Stimulated activated CD4-positive, alpha-beta T cell treated with anti-CD3 and anti-CD28 coated beads, TNF-alpha, amount 100 ng/mL, for 1 hour (primary cell): Measurements from ENCODE around the gene DIPK1B.
"Not testable (repeated sequence)": the region's sequence is repeated elsewhere in the genome, so short reads cannot be mapped to it uniquely, and the experiment has no call there.

Experiments
- DNase-seq, 3 donors: peaks; one replicate each; pipeline ENCODE4 v3.0.0-alpha.2; 2020; ENCODE audit warnings: low read depth in 3 of 3, low spot score in 1 of 3

DIPK1B gene

GRCh38 chr9:136751814-136752213, 39.4 kb downstream of the DIPK1B start:
- DNase-seq = no peak

GRCh38 chr9:136753371-136754058, 41.1 kb downstream of the DIPK1B start:
- DNase-seq = no peak

GRCh38 chr9:136754059-136754572, 41.7 kb downstream of the DIPK1B start:
- DNase-seq = no peak

DNA sequence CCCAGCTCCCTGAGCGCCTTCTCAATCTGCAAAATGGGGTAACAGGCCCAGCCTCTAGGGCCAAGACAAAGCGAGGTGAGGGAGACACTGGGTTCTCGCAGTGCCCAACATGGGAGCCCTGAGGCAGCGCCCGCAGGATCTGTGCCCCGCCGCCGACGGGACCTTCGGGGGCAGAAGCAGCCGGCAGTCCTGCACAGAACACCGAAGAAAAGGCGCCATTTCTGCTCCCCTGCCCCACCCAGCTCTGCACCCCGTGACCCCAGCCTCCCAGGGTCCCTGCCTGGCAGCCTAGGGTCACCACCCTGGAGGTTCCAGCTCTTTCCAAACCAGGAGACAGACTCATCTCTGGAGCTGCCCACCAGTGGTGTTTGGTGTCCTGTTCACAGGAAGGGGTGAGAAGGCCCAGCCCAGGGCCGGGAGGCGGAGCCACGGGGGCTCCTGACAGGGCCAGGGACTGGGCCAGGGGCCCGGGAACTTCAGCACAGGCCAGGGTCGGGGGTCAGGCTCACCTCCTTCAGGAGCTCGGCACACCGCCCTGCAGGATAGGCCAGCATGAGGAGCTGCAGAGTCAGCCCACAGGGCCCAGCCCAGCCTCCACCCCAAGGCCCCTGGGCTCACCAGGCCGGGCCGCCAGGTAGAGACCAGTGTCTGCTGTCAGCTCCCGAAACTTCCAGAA, 42.4 kb downstream of the DIPK1B start:
- no peak for DNase-seq

GRCh38 chr9:136755302-136756133, 43.1 kb downstream of the DIPK1B start:
- DNase-seq = not testable (repeated sequence)

- no peak for DNase-seq
Measured at GRCh38 chr9:136756134-136756438, 43.7 kb downstream of the DIPK1B start.

- no peak for DNase-seq
Measured at GRCh38 chr9:136756836-136757235, 44.5 kb downstream of the DIPK1B start.

GRCh38 chr9:136757328-136757727, 45.0 kb downstream of the DIPK1B start:
- DNase-seq = no peak

- DNase-seq = no peak
Measured at GRCh38 chr9:136757751-136758140, 45.4 kb downstream of the DIPK1B start.

- DNase-seq = no peak
Measured at GRCh38 chr9:136759001-136759400, 46.6 kb downstream of the DIPK1B start.

GRCh38 chr9:136759436-136760325, 47.3 kb downstream of the DIPK1B start:
- no peak for DNase-seq

DNA sequence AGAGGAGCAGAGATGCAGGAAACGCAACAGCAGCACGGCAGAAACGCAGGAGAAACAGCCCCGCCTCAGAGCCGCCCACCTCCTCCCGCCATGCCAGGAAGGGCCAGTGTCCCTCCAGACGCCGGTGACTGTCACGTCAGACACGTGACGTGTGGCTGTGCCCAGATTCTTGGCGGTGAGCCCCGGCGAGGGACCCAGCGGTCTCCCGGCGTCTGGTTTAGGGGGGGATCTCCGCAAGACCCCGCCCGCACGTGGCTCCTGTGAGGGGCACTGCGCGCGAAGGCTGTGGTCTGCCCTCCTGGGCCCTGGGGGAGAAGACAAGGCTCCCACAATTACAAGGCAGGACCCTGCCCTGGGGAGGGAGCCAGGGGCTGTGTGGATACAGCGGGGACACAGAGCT, 48.1 kb downstream of the DIPK1B start:
- no peak for DNase-seq

GRCh38 chr9:136760834-136761544, 48.6 kb downstream of the DIPK1B start:
- DNase-seq = not testable (repeated sequence)

- DNase-seq = no peak
Measured at GRCh38 chr9:136761545-136761981, 49.2 kb downstream of the DIPK1B start.

DNA sequence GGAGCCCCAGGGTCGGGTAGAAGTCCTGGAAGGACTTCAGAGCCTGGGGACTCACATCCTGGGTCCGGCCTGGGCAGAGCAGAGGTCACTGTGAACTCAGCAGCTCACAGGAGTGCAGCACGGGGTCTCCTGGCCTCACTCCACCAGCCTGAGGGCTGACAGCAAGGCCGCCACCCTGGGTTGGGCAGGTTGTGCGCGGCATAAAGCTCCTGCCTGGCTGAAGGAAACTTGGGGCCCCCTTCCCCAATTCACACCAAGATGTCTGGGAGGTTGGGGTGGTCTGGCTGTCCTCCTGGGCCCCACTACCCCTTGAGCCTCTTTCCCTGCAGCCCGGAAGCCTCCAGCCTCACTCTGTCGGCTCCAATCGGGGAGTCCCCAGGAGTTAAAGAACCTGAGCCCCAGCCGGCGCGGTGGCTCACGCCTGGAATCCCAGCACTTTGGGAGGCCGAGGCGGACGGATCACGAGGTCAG, 49.9 kb downstream of the DIPK1B start:
- DNase-seq = no peak

DNA sequence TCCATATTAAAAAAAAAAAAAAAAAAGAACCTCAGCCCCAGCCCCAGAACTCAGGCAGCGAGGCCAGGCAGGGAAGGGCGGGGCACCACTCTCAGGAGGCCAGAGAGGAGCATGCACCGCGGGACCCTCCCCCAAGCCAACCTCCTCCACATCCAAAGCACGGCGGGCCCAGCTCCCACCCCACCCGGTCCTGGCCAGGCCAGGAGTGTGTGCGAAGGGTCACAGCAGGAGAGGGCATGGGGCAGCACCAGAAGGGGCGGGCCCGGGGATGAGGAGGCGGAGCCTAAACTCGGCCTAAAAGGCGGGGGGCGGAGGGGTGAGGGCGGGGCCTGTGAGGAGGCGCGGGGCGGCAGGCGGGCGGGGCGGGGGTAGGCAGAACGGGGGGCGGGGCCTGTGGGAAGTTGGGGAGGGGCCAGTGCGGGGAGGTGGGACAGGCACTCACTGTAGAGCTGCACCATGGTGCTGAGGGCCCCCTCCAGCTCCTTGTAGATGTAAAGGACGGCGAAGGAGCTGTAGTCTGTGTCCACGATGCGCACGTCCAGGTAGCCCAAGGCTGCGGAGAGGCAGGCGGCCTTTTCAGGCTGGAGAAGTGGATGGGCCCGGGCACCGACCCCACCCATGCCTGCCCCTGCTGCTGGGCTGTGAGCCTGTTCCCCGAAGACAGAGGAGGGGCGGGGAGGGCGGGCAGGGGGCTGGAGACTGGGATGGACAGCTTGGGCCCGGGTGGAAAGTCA, 50.7 kb downstream of the DIPK1B start:
- peak in 1 of 3 donors; percentile 36 for DNase-seq

- no peak for DNase-seq
Measured at GRCh38 chr9:136763649-136764035, 51.3 kb downstream of the DIPK1B start.

- no peak for DNase-seq
Measured at GRCh38 chr9:136764301-136764891, 52.0 kb downstream of the DIPK1B start, which contains the start of gene LCN15. Gene LCN15 (minus strand): TSS chr9:136764518. CDS start chr9:136764488, 30 bp downstream.

DNA sequence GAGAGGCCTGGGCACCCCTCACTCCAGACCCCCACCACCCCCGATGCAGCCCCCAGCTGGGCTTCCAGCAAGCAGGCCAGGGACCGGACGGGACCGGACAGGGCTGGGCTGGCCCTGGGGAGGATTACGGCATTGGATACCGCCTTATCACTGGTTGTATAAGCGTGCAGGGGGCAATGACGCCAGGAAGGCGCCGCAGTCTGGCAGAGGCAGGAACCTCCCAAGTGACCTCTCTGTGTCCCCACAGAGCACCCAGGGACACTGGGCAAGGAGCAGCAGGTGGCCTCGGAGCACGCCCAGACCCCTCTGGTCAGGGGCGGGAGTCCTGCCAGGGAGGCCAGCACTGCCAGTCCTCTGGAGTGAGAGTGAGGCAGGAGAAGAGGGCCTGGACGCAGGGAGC, 52.7 kb downstream of the DIPK1B start:
- DNase-seq = no peak
